ENCODE results near the gene MYO18B.

- TF ChIP-seq POLR2AphosphoS5 (IDR thresholded peaks at IDR 0.05; ENCODE audit: low read depth, low read length) (no peak), SIN3A (IDR thresholded peaks at IDR 0.05; ENCODE audit: borderline replicate concordance, insufficient read depth, low read length) (no peak), TAF1 (IDR thresholded peaks at IDR 0.05; ENCODE audit: borderline replicate concordance, insufficient read depth, low read length) (no peak)
- TF ChIP-seq, protein P1, sequence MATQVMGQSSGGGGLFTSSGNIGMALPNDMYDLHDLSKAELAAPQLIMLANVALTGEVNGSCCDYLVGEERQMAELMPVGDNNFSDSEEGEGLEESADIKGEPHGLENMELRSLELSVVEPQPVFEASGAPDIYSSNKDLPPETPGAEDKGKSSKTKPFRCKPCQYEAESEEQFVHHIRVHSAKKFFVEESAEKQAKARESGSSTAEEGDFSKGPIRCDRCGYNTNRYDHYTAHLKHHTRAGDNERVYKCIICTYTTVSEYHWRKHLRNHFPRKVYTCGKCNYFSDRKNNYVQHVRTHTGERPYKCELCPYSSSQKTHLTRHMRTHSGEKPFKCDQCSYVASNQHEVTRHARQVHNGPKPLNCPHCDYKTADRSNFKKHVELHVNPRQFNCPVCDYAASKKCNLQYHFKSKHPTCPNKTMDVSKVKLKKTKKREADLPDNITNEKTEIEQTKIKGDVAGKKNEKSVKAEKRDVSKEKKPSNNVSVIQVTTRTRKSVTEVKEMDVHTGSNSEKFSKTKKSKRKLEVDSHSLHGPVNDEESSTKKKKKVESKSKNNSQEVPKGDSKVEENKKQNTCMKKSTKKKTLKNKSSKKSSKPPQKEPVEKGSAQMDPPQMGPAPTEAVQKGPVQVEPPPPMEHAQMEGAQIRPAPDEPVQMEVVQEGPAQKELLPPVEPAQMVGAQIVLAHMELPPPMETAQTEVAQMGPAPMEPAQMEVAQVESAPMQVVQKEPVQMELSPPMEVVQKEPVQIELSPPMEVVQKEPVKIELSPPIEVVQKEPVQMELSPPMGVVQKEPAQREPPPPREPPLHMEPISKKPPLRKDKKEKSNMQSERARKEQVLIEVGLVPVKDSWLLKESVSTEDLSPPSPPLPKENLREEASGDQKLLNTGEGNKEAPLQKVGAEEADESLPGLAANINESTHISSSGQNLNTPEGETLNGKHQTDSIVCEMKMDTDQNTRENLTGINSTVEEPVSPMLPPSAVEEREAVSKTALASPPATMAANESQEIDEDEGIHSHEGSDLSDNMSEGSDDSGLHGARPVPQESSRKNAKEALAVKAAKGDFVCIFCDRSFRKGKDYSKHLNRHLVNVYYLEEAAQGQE (IDR thresholded peaks at IDR 0.05; ENCODE audit: insufficient read depth in 1 of 2, low read depth in 2 of 2, low read length in 2 of 2): no peak
Measured at GRCh38 chr22:25692397-25693267, 49.4 kb upstream of the MYO18B start.

Data from PFSK-1 (cell line).